CD14-positive monocyte (primary cell): ENCODE results near the gene GALNT10. TPM values are rescaled to one million over a fixed set of nuclear protein-coding genes. Genes with fewer than 3 reads are reported as not detected.

Experiments used
- DNase-seq, 3 donors: peaks; one replicate each; pipeline ENCODE4 v3.0.0-alpha.2; 2011 to 2022
- H2AFZ ChIP-seq: 2 replicates; pipeline ENCODE4 v1.6.0; 2012; ENCODE audit warnings: mild to moderate bottlenecking, low read depth, low read length, inconsistent platforms; ENCODE audit not compliant: insufficient read depth, poor library complexity, severe bottlenecking
- H3K27ac ChIP-seq, 2 donors: 1 replicate in 1 of 2; 2 replicates in 1 of 2; pipeline ENCODE4 v1.5.1; 2012 to 2013; ENCODE audit warnings: low read length in 2 of 2, control low read depth in 1 of 2, inconsistent platforms in 1 of 2, low read depth in 1 of 2, mild to moderate bottlenecking in 1 of 2
- H3K27me3 ChIP-seq, 2 donors: one replicate each; pipeline versions ENCODE4 v1.6.0 to v1.6.1; 2011 to 2013; ENCODE audit warnings: low read length in 2 of 2; ENCODE audit not compliant: control insufficient read depth in 2 of 2, insufficient read depth in 2 of 2
- H3K36me3 ChIP-seq, 2 donors: replicated peaks in 1 of 2; 1 replicate in 1 of 2; 2 replicates in 1 of 2; pipeline versions ENCODE4 v1.5.1 to v1.6.1; 2012 to 2013; ENCODE audit warnings: low read length in 2 of 2, control low read depth in 1 of 2, inconsistent platforms in 1 of 2, mild to moderate bottlenecking in 1 of 2; ENCODE audit not compliant: insufficient read depth in 2 of 2, control insufficient read depth in 1 of 2
- H3K4me1 ChIP-seq, 2 donors: 1 replicate in 1 of 2; 2 replicates in 1 of 2; pipeline versions ENCODE4 v1.5.1 to v1.6.1; 2012 to 2013; ENCODE audit warnings: low read length in 2 of 2, control low read depth in 1 of 2, inconsistent platforms in 1 of 2, mild to moderate bottlenecking in 1 of 2, moderate library complexity in 1 of 2; ENCODE audit not compliant: insufficient read depth in 2 of 2, control insufficient read depth in 1 of 2
- H3K4me2 ChIP-seq: replicated peaks from 2 replicates; pipeline ENCODE3; 2012; ENCODE audit warnings: low read length, moderate library complexity, mild to moderate bottlenecking; ENCODE audit not compliant: poor library complexity, severe bottlenecking; ENCODE audit errors: extremely low read depth
- H3K4me3 ChIP-seq, 3 experiments: fragments of 200-600 bp in 1 of 3; sonication (generic) in 1 of 3; replicated peaks in 1 of 3; 1 replicate in 2 of 3; 2 replicates in 1 of 3; pipeline ENCODE4 v1.5.1; 2011 to 2013; ENCODE audit warnings: low read length in 3 of 3, mild to moderate bottlenecking in 3 of 3, control low read depth in 2 of 3, low read depth in 2 of 3, inconsistent platforms in 1 of 3, moderate library complexity in 1 of 3
- H3K79me2 ChIP-seq: 2 replicates; pipeline ENCODE4 v1.6.0; 2012; ENCODE audit warnings: mild to moderate bottlenecking, control low read depth, inconsistent platforms, low read length, moderate library complexity; ENCODE audit not compliant: insufficient read depth
- H3K9ac ChIP-seq: 2 replicates; pipeline ENCODE4 v1.6.0; 2017; ENCODE audit warnings: low read length, mild to moderate bottlenecking; ENCODE audit not compliant: insufficient read depth, poor library complexity, severe bottlenecking
- H3K9me3 ChIP-seq, 2 donors: replicated peaks in 1 of 2; 1 replicate in 1 of 2; 2 replicates in 1 of 2; pipeline versions ENCODE4 v1.5.1 to v1.6.1; 2012 to 2013; ENCODE audit warnings: low read length in 2 of 2, control low read depth in 1 of 2; ENCODE audit not compliant: control insufficient read depth in 1 of 2, insufficient read depth in 1 of 2
- H4K20me1 ChIP-seq: 2 replicates; pipeline ENCODE4 v1.6.0; 2012; ENCODE audit warnings: mild to moderate bottlenecking, low read length, control low read depth, moderate library complexity; ENCODE audit not compliant: insufficient read depth
- H3K27ac Mint-ChIP-seq, 7 donors: one replicate each; pipeline ENCODE4 v1.8.0; 2020; ENCODE audit warnings: mild to moderate bottlenecking in 7 of 7, mixed read lengths in 7 of 7, moderate library complexity in 6 of 7, inconsistent platforms in 2 of 7
- H3K27me3 Mint-ChIP-seq, 3 donors: one replicate each; pipeline ENCODE4 v1.8.0; 2021 to 2022; ENCODE audit warnings: low read depth in 3 of 3, mild to moderate bottlenecking in 3 of 3, mixed read lengths in 3 of 3, moderate library complexity in 3 of 3, inconsistent platforms in 1 of 3
- H3K36me3 Mint-ChIP-seq, 2 donors: one replicate each; pipeline ENCODE4 v1.8.0; 2020; ENCODE audit warnings: mixed read lengths in 2 of 2, inconsistent platforms in 1 of 2, mild to moderate bottlenecking in 1 of 2
- H3K4me1 Mint-ChIP-seq: one replicate; pipeline ENCODE4 v1.8.0; 2020; ENCODE audit warnings: mild to moderate bottlenecking, mixed read lengths
- H3K4me3 Mint-ChIP-seq, 2 donors: one replicate each; pipeline ENCODE4 v1.8.0; 2020; ENCODE audit warnings: mild to moderate bottlenecking in 2 of 2, mixed read lengths in 2 of 2, moderate library complexity in 1 of 2
- H3K9me3 Mint-ChIP-seq, 7 donors: one replicate each; pipeline ENCODE4 v1.8.0; 2020 to 2022; ENCODE audit warnings: mixed read lengths in 7 of 7, mild to moderate bottlenecking in 6 of 7, moderate library complexity in 6 of 7, inconsistent platforms in 2 of 7
- CTCF ChIP-seq: fragments of 200-600 bp; IDR thresholded peaks from one replicate; pipeline ENCODE4 v1.8.0; 2022; ENCODE audit warnings: antibody characterized with exemption, mild to moderate bottlenecking
- WGBS: methylation state at CpG from one replicate; pipeline ENCODE4 v1.1.5; 2013; ENCODE audit warnings: missing lambda C conversion rate; ENCODE audit not compliant: insufficient coverage; 5-methylcytosine and 5-hydroxymethylcytosine counted together
- intact Hi-C, 2 donors: fragments of 100-400 bp; cut with micrococcal nuclease; formaldehyde crosslinking; loops; one replicate each; pipeline versions ENCODE4 v1.15.0 to v1.15.1; 2023
- polyA plus RNA-seq, 3 donors: library from polyadenylated mRNA; depleted of rRNA in 1 of 3; unstranded in 2 of 3; stranded (reverse) in 1 of 3; fragments of 300-500 nt in 2 of 3; fragments of >200 nt in 1 of 3; fragmentation: Illumina TruSeq in 2 of 3; gene quantifications; 1 replicate in 2 of 3; 2 replicates in 1 of 3; pipeline ENCODE4 v1.2.3, GENCODE V29; 2012 to 2021

The GALNT10 gene
- polyA plus RNA-seq, 3 donors, result 6.2 to 11.6 (median 7.3) TPM

- intact Hi-C loops, result no loop called here
- Histone ChIP-seq H3K4me3 (no peak overlapping the region), H3K4me1 (no peaks in the 10 kb centered on the region), H3K27me3 (no peaks in the 10 kb centered on the region), H3K4me2 (no peak overlapping the region), H2AFZ (no peak overlapping the region), H3K9ac (no peak overlapping the region), H3K27ac (no peak overlapping the region), H3K9me3 (no peaks in the 10 kb centered on the region), H3K36me3 (peaks cover 0 to 9% of the 10 kb centered on the region in 2 donors), H3K79me2 (no peaks in the 10 kb centered on the region), H4K20me1 (no peaks in the 10 kb centered on the region)
- Mint-ChIP-seq H3K4me1 (no peaks in the 10 kb centered on the region), H3K36me3 (peaks cover 8 to 20% of the 10 kb centered on the region in 2 donors), H3K9me3 (peaks cover 0 to 3% (median 0%) of the 10 kb centered on the region in 7 donors), H3K27ac (no peak overlapping the region), H3K27me3 (peaks cover 0 to 4% (median 3%) of the 10 kb centered on the region in 3 donors), H3K4me3 (no peak overlapping the region)
- 42% methylated on average over 2 of the region's 3 CpGs for WGBS
- DNase-seq, result no peak
- no peak for TF ChIP-seq CTCF
These were observed 131.0 kb downstream of the GALNT10 start for GRCh38 chr5:154321546-154321945.

- Mint-ChIP-seq H3K4me1 (no peaks in the 10 kb centered on the region), H3K4me3 (no peak overlapping the region), H3K27ac (peak overlapping the region in 1 of 7 donors; percentile 22), H3K36me3 (peaks cover 8 to 16% of the 10 kb centered on the region in 2 donors), H3K27me3 (peaks cover 0 to 3% (median 0%) of the 10 kb centered on the region in 3 donors), H3K9me3 (peaks cover 0 to 3% (median 0%) of the 10 kb centered on the region in 7 donors)
- Histone ChIP-seq H3K9me3 (no peaks in the 10 kb centered on the region), H3K79me2 (no peaks in the 10 kb centered on the region), H3K9ac (no peak overlapping the region), H2AFZ (no peak overlapping the region), H3K4me2 (no peak overlapping the region), H3K36me3 (peaks cover 0 to 9% of the 10 kb centered on the region in 2 donors), H3K4me3 (no peak overlapping the region), H3K4me1 (no peaks in the 10 kb centered on the region), H3K27me3 (no peaks in the 10 kb centered on the region), H4K20me1 (no peaks in the 10 kb centered on the region), H3K27ac (no peak overlapping the region)
- DNase-seq, result no peak
- intact Hi-C loops, result no loop called here
- TF ChIP-seq CTCF, result no peak
- WGBS, result 90% methylated on average over 2 of the region's 2 CpGs
These were observed 133.5 kb downstream of the GALNT10 start for GRCh38 chr5:154324033-154324432.
